ENCODE measurements around the gene MLLT3. TPM values are rescaled to one million over a fixed set of nuclear protein-coding genes. Genes with fewer than 3 reads are reported as not detected.

MLLT3 gene
- total and polyA plus RNA-seq, 2 of the 8 experiments (the other 6 are each of a cell fraction or from before 2014, with no cell fraction given) = 5.9 to 9.6 TPM

- TF ChIP-seq GTF2F1 (IDR thresholded peaks at IDR 0.05; ENCODE audit: borderline replicate concordance, low read depth, low read length) (no peak), JUN (IDR thresholded peaks at IDR 0.05; ENCODE audit: low read depth, low read length) (no peak), JUND (IDR thresholded peaks at IDR 0.05; ENCODE audit: low read length) (no peak), SIRT6 (IDR thresholded peaks at IDR 0.05; ENCODE audit: low read length) (no peak), TAF1 (IDR thresholded peaks at IDR 0.05; ENCODE audit: low read depth, low read length) (no peak), CTCF (IDR thresholded peaks at IDR 0.05; ENCODE audit: control extremely low read depth in 1 of 3, insufficient read depth in 1 of 3, low read depth in 1 of 3, low read length in 3 of 3) (no peak), RAD21 (IDR thresholded peaks at IDR 0.05 in 1 of 2, conservative IDR thresholded peaks at IDR 0.05 in 1 of 2; ENCODE audit: low read depth in 2 of 2, low read length in 2 of 2) (no peak), NRF1 (IDR thresholded peaks at IDR 0.05; ENCODE audit: low read depth, low read length) (no peak), SRF (IDR thresholded peaks at IDR 0.05; ENCODE audit: low read depth, low read length) (no peak)
Measured at GRCh38 chr9:20642045-20642444, 19.7 kb upstream of the MLLT3 start (continued).

All from H1 (cell line).